Stimulated activated CD4-positive, alpha-beta T cell treated with anti-CD3 and anti-CD28 coated beads, Interleukin-12 subunit alpha, Interleukin-12 subunit beta, amount 100 ng/mL, for 48 hours (primary cell): Measurements from ENCODE around the gene UBALD1.
A peak's percentile ranks its signal among the peaks of the same experiment; 100 is the strongest.

Experiments used
- DNase-seq, 3 donors: peaks; one replicate each; pipeline ENCODE4 v3.0.0-alpha.2; 2020; ENCODE audit warnings: low read depth in 2 of 3, low spot score in 1 of 3

Gene UBALD1

GRCh38 chr16:4614571-4615383, at the start of gene UBALD1:
UBALD1 (minus strand) TSS chr16:4614888; CDS start chr16:4614797, 91 bp downstream.
- peak; percentile 59 to 80 (median 68) for DNase-seq

DNA sequence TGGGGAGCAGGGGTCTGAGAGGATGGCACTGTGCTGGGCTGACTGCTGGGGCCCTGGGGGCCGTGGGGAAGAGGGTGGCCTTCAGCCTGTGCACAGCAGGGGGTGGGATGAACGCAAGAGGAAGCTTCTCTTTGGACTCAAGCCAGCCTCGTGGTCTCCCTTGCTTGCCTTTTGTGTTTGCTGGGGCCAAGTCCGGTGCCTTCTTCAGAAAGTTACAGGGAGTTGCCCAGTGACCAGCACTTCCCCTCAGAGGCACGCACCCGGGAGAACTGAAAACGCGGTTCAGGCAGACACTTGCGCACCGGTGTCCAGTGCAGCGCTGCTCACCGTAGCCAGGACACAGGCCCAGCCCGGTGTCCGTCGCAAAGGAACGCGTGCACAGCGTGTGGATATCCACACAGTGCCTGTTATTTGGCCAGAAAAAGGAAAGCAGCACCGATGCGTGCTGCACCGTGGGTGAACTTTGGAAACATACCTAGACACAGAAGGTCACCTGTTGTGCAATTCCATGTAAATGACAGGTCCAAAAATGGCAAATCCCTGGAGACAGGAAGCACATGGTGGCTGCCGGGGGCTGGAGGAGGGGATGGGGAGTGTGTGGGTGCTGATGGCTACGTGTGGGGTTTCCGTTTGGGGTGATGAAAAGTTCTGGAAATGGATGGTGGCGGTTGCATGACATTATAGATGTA, 49.2 kb upstream of the UBALD1 start:
- DNase-seq: no peak

GRCh38 chr16:4663465-4663776, 48.7 kb upstream of the UBALD1 start:
- no peak for DNase-seq

- no peak for DNase-seq
Observed at GRCh38 chr16:4661661-4662060, 47.0 kb upstream of the UBALD1 start.

DNA sequence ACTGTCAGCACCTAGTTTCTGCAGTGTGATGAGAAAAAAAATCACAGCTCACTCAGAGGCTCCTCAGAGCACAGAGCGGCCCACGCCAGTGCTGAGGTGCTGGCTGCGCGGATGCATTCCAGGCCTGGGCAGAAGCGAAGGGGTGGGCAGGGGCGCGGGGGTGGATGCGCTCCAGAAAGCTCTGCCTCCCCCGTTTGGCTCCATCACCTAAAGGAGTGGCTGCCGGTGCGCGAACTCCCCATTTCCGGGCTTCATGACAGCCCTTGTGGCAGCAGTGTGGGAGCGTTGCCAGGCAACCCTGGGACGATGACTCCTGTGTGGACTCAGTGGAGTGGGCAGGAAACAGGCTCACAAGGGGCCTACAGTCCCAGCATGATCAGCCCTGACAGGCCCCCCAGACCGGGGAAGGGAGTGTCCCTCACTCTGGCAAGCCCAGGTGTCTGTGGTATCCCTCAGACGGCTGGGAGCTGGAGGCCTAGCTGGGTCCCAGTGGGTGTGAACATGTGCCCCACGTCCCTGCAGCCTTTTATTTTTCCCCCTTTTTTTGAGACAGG, 45.8 kb upstream of the UBALD1 start:
- DNase-seq: peak; percentile 52 to 70 (median 59)

GRCh38 chr16:4659363-4660353, 45.0 kb upstream of the UBALD1 start:
- DNase-seq: no peak

GRCh38 chr16:4656695-4657686, 42.3 kb upstream of the UBALD1 start:
- no peak for DNase-seq

DNA sequence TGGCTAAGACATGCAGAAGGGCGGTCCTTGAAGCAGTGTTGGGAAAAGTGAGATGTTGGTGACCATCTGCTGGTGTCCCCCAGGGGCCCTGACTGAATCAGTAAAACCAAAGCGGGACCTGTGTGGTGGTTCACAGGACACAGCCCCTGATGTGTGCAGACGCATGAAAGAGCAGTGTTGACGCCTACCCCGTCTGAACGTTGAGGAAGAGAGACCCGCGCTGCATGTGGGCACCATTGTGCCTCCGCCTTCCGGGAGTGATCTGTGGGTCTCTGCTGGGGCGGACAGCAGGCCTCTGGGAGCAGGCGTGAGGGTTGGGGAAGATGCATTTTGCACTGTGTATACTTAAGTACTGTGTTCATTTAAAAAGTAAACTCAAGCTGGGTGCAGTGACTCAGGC, 41.5 kb upstream of the UBALD1 start:
- DNase-seq: no peak

GRCh38 chr16:4655801-4656200, 41.1 kb upstream of the UBALD1 start:
- no peak for DNase-seq

- DNase-seq: no peak
Observed at GRCh38 chr16:4654964-4655590, 40.4 kb upstream of the UBALD1 start.

- no peak for DNase-seq
Observed at GRCh38 chr16:4654011-4654963, 39.6 kb upstream of the UBALD1 start.

GRCh38 chr16:4652561-4652960, 37.9 kb upstream of the UBALD1 start:
- DNase-seq: no peak

DNA sequence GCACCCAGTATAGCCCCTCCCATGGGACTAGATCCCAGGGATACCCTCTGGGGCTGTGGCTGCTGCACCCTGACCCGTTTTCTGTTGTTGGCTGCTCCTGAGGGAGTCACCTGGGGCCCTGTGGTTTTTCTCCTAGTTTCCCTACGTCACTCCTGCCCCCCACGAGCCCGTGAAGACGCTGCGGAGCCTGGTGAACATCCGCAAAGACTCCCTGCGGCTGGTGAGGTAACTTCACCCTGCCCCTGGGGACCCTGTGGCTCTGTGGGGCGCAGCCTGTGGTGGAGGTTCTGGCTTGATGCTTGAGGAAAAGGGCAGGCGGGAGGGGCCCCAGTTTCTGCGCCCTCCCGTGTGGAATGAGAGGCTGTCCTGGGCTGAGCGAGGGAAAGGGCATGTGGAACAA, 37.1 kb upstream of the UBALD1 start:
- no peak for DNase-seq

DNA sequence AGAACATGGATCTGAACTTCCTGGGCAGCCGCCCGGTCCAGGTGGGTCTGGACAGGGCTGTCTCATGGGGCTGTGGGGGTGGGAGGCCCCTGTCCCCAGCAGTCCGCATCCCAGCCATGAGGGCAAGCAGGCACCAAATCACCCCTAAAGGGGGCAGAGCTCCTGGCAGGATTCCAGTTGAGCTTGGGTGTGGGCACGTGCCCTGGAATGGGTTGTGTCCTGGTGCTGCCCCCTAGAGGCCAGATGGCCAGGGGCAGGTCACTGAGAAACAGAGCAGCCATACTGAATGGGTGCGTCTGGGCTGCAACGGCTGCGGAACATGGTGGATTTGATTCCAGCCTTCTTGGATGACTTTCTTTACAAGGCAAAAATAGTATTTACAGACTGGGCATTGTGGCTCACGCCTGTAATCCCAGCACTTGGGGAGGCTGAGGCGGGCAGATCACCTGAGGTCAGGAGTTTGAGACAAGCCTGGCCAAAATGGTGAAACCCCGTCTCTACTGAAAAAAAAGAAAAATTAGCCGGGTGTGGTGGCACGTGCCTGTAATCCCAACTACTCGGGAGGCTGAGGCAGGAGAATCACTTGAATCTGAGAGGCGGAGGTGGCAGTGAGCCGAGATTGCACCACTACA, 35.9 kb upstream of the UBALD1 start:
- peak; percentile 66 to 81 (median 74) for DNase-seq

GRCh38 chr16:4649744-4650442, 35.2 kb upstream of the UBALD1 start:
- DNase-seq: no peak

GRCh38 chr16:4648917-4649316, 34.2 kb upstream of the UBALD1 start:
- no peak for DNase-seq

- DNase-seq: no peak
Observed at GRCh38 chr16:4647644-4647980, 32.9 kb upstream of the UBALD1 start.
